Measurements from ENCODE around the gene PRELID1. TPM values are rescaled to one million over a fixed set of nuclear protein-coding genes. Genes with fewer than 3 reads are reported as not detected.

PRELID1 gene
- total and polyA plus RNA-seq, 12 donors = 32.3 to 166 (median 37.1) TPM

- WGBS, 2 donors = 86 to 90% methylated on average over 12 of the region's 12 CpGs
- Histone ChIP-seq H3K27ac (peak overlapping the region in 1 of 10 donors; percentile 17), H3K9me3 (no peaks in the 10 kb centered on the region), H3K27me3 (no peaks in the 10 kb centered on the region), H3K4me1 (peaks cover 10 to 34% (median 24%) of the 10 kb centered on the region in 9 donors), H3K36me3 (peaks cover 0 to 93% (median 44%) of the 10 kb centered on the region in 9 donors), H3K4me3 (no peak overlapping the region)
- DNase-seq = no peak
- intact Hi-C loops (cut with DNase I) = loop anchor here in 1 of 10 donors (10.0 kb wide), 1 partner anchor 179 kb away; no protein-coding TSS in a partner anchor
- ATAC-seq = peak in 2 of 8 donors; percentile 3 to 29
- TF ChIP-seq CTCF (IDR thresholded peaks at IDR 0.05) = no peak
These were observed 9.6 kb upstream of the PRELID1 start for GRCh38 chr5:177293819-177294581.

- intact Hi-C loops (cut with DNase I) = loop anchor here in 1 of 10 donors (10.0 kb wide), 1 partner anchor 180 kb away; no protein-coding TSS in a partner anchor
- no peak overlapping the region for H3K4me3 ChIP-seq
- no peak for DNase-seq
- WGBS, 2 donors = 48 to 76% methylated on average over 3 of the region's 3 CpGs
- H3K27ac ChIP-seq = peak overlapping the region in 2 of 10 donors; percentile 7 to 17
- no peaks in the 10 kb centered on the region for H3K9me3 ChIP-seq
- peaks cover 0 to 90% (median 40%) of the 10 kb centered on the region in 9 donors for H3K36me3 ChIP-seq
- ATAC-seq = peak in 5 of 8 donors; percentile 22 to 80 (median 77)
- peaks cover 10 to 41% (median 26%) of the 10 kb centered on the region in 9 donors for H3K4me1 ChIP-seq
- H3K27me3 ChIP-seq = no peaks in the 10 kb centered on the region
- no peak for TF ChIP-seq CTCF (IDR thresholded peaks at IDR 0.05)
These were observed 9.0 kb upstream of the PRELID1 start for GRCh38 chr5:177294632-177295031.

- peaks cover 0 to 77% (median 40%) of the 10 kb centered on the region in 9 donors for H3K36me3 ChIP-seq
- H3K4me1 ChIP-seq = peaks cover 15 to 54% (median 39%) of the 10 kb centered on the region in 9 donors
- no peak for ATAC-seq
- intact Hi-C loops (cut with DNase I) = loop anchor here in 1 of 10 donors (10.0 kb wide), 1 partner anchor 181 kb away; no protein-coding TSS in a partner anchor
- no peaks in the 10 kb centered on the region for H3K9me3 ChIP-seq
- TF ChIP-seq CTCF (IDR thresholded peaks at IDR 0.05) = no peak
- H3K27ac ChIP-seq = peak overlapping the region in 5 of 10 donors; percentile 7 to 78 (median 58)
- H3K4me3 ChIP-seq = no peak overlapping the region
- H3K27me3 ChIP-seq = no peaks in the 10 kb centered on the region
- no peak for DNase-seq
- WGBS, 2 donors = 77 to 82% methylated on average over 9 of the region's 9 CpGs
These were observed 7.7 kb upstream of the PRELID1 start for GRCh38 chr5:177295924-177296323.

- WGBS, 2 donors = 30 to 31% methylated on average over 4 of the region's 4 CpGs
- H3K27me3 ChIP-seq = no peaks in the 10 kb centered on the region
These were observed 7.0 kb upstream of the PRELID1 start for GRCh38 chr5:177296581-177296980.

More at GRCh38 chr5:177296581-177296980, 7.0 kb upstream of the PRELID1 start:
- Histone ChIP-seq H3K36me3 (peaks cover 0 to 73% (median 38%) of the 10 kb centered on the region in 9 donors), H3K27ac (peak overlapping the region in 5 of 10 donors; percentile 7 to 78 (median 58)), H3K4me1 (peaks cover 19 to 60% (median 46%) of the 10 kb centered on the region in 9 donors), H3K9me3 (no peaks in the 10 kb centered on the region), H3K4me3 (no peak overlapping the region)
- intact Hi-C loops (cut with DNase I) = loop anchor here in 1 of 10 donors (10.0 kb wide), 1 partner anchor 182 kb away; no protein-coding TSS in a partner anchor
- ATAC-seq (peak in 4 of 8 donors; percentile 10 to 47 (median 35)), DNase-seq (no peak)
- TF ChIP-seq CTCF (IDR thresholded peaks at IDR 0.05) = no peak
